Epithelial cell of proximal tubule (primary cell): ENCODE measurements around the gene TPGS1. TPM values are rescaled to one million over a fixed set of nuclear protein-coding genes. Genes with fewer than 3 reads are reported as not detected.

Experiments used
- DNase-seq: peaks from one replicate; pipeline ENCODE4 v3.0.0-alpha.2; 2011; ENCODE audit warnings: low read depth
- H3K4me3 ChIP-seq: 2 replicates; pipeline ENCODE4 v1.5.1; 2011; ENCODE audit warnings: low read depth, mild to moderate bottlenecking, low read length
- CTCF ChIP-seq: conservative IDR thresholded peaks from 2 replicates; pipeline ENCODE4 v1.5.1; 2012; ENCODE audit warnings: low read depth, mild to moderate bottlenecking, low read length
- total RNA-seq: library from RNA; depleted of rRNA; stranded (reverse); fragments of >200 nt; gene quantifications from 2 replicates; pipeline ENCODE4 v1.2.3, GENCODE V29; 2015

The TPGS1 gene
- total RNA-seq, 1 donor from 2014 or later, result 78.1 TPM

GRCh38 chr19:538641-539428 lies 31.5 kb downstream of the TPGS1 start:
- no peak for DNase-seq
- H3K4me3 ChIP-seq, result no peak overlapping the region
- TF ChIP-seq CTCF, result no peak

- TF ChIP-seq CTCF, result no peak
- no peak for DNase-seq
- H3K4me3 ChIP-seq, result no peak overlapping the region
Observed at GRCh38 chr19:539429-540030, 32.2 kb downstream of the TPGS1 start.

GRCh38 chr19:540867-541637 lies 33.8 kb downstream of the TPGS1 start:
- H3K4me3 ChIP-seq, result no peak overlapping the region
- DNase-seq, result no peak
- no peak for TF ChIP-seq CTCF

GRCh38 chr19:541699-542098 lies 34.4 kb downstream of the TPGS1 start:
- TF ChIP-seq CTCF, result no peak
- H3K4me3 ChIP-seq, result no peak overlapping the region
- DNase-seq, result no peak

- no peak for TF ChIP-seq CTCF
- H3K4me3 ChIP-seq, result no peak overlapping the region
- DNase-seq, result no peak
Observed at GRCh38 chr19:542173-542866, 35.0 kb downstream of the TPGS1 start.

- no peak for TF ChIP-seq CTCF
- no peak for DNase-seq
- no peak within 1 kb of the TSS for H3K4me3 ChIP-seq
Observed at GRCh38 chr19:543910-544608, 36.8 kb downstream of the TPGS1 start, which contains the start of gene GZMM. Gene GZMM (plus strand): TSS chr19:544053. CDS start chr19:544072, 19 bp downstream.
